Thoracic aorta (tissue), 2 donors: ENCODE results near the gene AOC2. TPM values are rescaled to one million over a fixed set of nuclear protein-coding genes. Genes with fewer than 3 reads are reported as not detected.
"Not testable (repeated sequence)": the region's sequence is repeated elsewhere in the genome, so short reads cannot be mapped to it uniquely, and the experiment has no call there.

Experiments
- ATAC-seq: fragments of 150-250 bp; one replicate; pipeline ENCODE4 v1.8.0; 2017; ENCODE audit warnings: low read depth; ENCODE audit not compliant: insufficient number of reproducible peaks, low FRiP score
- DNase-seq: peaks from one replicate; pipeline ENCODE4 v3.0.0-alpha.2; 2020; ENCODE audit warnings: low spot score
- H3K27ac ChIP-seq, 2 donors: fragments of 200-600 bp; sonication (generic); 1 replicate in 1 of 2; 2 replicates in 1 of 2; pipeline ENCODE4 v1.5.1; 2016; ENCODE audit warnings: mild to moderate bottlenecking in 2 of 2, moderate library complexity in 2 of 2
- H3K27me3 ChIP-seq: fragments of 200-600 bp; sonication (generic); replicated peaks from 2 replicates; pipeline ENCODE4 v1.6.0; 2016; ENCODE audit warnings: mild to moderate bottlenecking; ENCODE audit not compliant: insufficient read depth
- H3K36me3 ChIP-seq: fragments of 200-600 bp; sonication (generic); one replicate; pipeline ENCODE4 v1.5.1; 2016
- H3K4me1 ChIP-seq, 2 donors: fragments of 200-600 bp; sonication (generic); 1 replicate in 1 of 2; 2 replicates in 1 of 2; pipeline versions ENCODE4 v1.5.1 to v1.6.0; 2016; ENCODE audit warnings: low read depth in 2 of 2, mild to moderate bottlenecking in 1 of 2; ENCODE audit not compliant: control insufficient read depth in 1 of 2
- H3K4me3 ChIP-seq: fragments of 200-600 bp; sonication (generic); 2 replicates; pipeline ENCODE4 v1.5.1; 2016; ENCODE audit warnings: mild to moderate bottlenecking
- H3K9me3 ChIP-seq: fragments of 200-600 bp; sonication (generic); 2 replicates; pipeline ENCODE4 v1.5.1; 2016
- total RNA-seq, 2 donors: library from RNA; depleted of rRNA; stranded (reverse); fragments of >200 nt; gene quantifications; one replicate each; pipeline versions ENCODE4 v1.1.0 to v1.2.3, GENCODE V29; 2016
- TF ChIP-seq, protein P1 (sequence below): fragments of 200-600 bp; sonication (generic); IDR thresholded peaks from one replicate; pipeline ENCODE4 v1.5.1; 2019; ENCODE audit warnings: antibody characterized with exemption

AOC2 gene
- total RNA-seq, 2 donors from 2014 or later: 0.68 to 2.8 TPM

DNA sequence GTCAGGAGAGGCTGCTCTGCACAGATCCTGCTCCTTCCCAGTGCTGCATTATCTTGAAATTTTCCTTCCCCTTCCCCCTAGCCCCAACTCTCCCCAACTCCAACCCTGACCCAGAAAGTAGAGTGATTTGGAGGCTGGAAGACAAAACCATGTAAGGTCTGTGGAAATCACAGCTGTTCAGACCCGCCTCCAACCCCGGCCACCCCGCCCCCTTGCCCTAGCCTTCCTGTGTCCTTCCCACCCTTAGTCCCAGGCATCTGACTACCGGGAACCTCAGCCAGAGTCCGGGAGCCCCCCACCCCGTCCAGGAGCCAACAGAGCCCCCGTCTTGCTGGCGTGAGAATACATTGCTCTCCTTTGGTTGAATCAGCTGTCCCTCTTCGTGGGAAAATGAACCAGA lies 6.6 kb downstream of the AOC2 start, which contains the start of gene AOC3:
AOC3 (plus strand) TSS at position 246 of the 400 bp plus-strand sequence; CDS start at position 391, 145 bp downstream.
- TF ChIP-seq, protein P1, sequence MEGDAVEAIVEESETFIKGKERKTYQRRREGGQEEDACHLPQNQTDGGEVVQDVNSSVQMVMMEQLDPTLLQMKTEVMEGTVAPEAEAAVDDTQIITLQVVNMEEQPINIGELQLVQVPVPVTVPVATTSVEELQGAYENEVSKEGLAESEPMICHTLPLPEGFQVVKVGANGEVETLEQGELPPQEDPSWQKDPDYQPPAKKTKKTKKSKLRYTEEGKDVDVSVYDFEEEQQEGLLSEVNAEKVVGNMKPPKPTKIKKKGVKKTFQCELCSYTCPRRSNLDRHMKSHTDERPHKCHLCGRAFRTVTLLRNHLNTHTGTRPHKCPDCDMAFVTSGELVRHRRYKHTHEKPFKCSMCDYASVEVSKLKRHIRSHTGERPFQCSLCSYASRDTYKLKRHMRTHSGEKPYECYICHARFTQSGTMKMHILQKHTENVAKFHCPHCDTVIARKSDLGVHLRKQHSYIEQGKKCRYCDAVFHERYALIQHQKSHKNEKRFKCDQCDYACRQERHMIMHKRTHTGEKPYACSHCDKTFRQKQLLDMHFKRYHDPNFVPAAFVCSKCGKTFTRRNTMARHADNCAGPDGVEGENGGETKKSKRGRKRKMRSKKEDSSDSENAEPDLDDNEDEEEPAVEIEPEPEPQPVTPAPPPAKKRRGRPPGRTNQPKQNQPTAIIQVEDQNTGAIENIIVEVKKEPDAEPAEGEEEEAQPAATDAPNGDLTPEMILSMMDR: no peak
- H3K4me3 ChIP-seq: peak within 1 kb of the TSS; percentile 77
- ATAC-seq (peak; percentile 39), DNase-seq (no peak)
- H3K9me3 ChIP-seq: no peaks in the 10 kb centered on the region
- H3K36me3 ChIP-seq: no peaks in the 10 kb centered on the region
- peaks cover 8 to 56% of the 10 kb centered on the region in 2 donors for H3K4me1 ChIP-seq
- H3K27me3 ChIP-seq: no peaks in the 10 kb centered on the region
- H3K27ac ChIP-seq: peak within 1 kb of the TSS; percentile 96

GRCh38 chr17:42851371-42852240 lies 7.2 kb downstream of the AOC2 start:
- Histone ChIP-seq H3K4me1 (peaks cover 8 to 58% of the 10 kb centered on the region in 2 donors), H3K27ac (peak overlapping the region; percentile 96), H3K4me3 (peak overlapping the region; percentile 77)
- not testable (repeated sequence) for H3K9me3 ChIP-seq, H3K36me3 ChIP-seq, H3K27me3 ChIP-seq, DNase-seq, ATAC-seq

GRCh38 chr17:42852351-42852750 lies 8.0 kb downstream of the AOC2 start:
- H3K9me3 ChIP-seq: no peaks in the 10 kb centered on the region
- DNase-seq: no peak
- H3K27ac ChIP-seq: peak overlapping the region; percentile 96
- no peak for ATAC-seq
- TF ChIP-seq, protein P1: no peak
- peak overlapping the region; percentile 77 for H3K4me3 ChIP-seq
- H3K4me1 ChIP-seq: peaks cover 8 to 58% of the 10 kb centered on the region in 2 donors
- no peaks in the 10 kb centered on the region for H3K27me3 ChIP-seq
- H3K36me3 ChIP-seq: no peaks in the 10 kb centered on the region

- DNase-seq: no peak
- H3K27me3 ChIP-seq: no peaks in the 10 kb centered on the region
- peak overlapping the region; percentile 96 for H3K27ac ChIP-seq
- TF ChIP-seq, protein P1: no peak
- peak; percentile 68 for ATAC-seq
- H3K4me3 ChIP-seq: peak overlapping the region; percentile 77
- H3K9me3 ChIP-seq: no peaks in the 10 kb centered on the region
- H3K36me3 ChIP-seq: no peaks in the 10 kb centered on the region
- H3K4me1 ChIP-seq: peaks cover 8 to 62% of the 10 kb centered on the region in 2 donors
These were observed 8.6 kb downstream of the AOC2 start for GRCh38 chr17:42853004-42853403.

GRCh38 chr17:42853597-42853967 lies 9.2 kb downstream of the AOC2 start:
- Histone ChIP-seq H3K4me1 (peaks cover 8 to 62% of the 10 kb centered on the region in 2 donors), H3K27me3 (no peaks in the 10 kb centered on the region), H3K36me3 (no peaks in the 10 kb centered on the region), H3K4me3 (peak overlapping the region; percentile 77), H3K9me3 (no peaks in the 10 kb centered on the region), H3K27ac (peak overlapping the region; percentile 96)
- no peak for ATAC-seq
- DNase-seq: no peak
- TF ChIP-seq, protein P1: no peak
